ENCODE measurements around the gene DPYD.

DNA sequence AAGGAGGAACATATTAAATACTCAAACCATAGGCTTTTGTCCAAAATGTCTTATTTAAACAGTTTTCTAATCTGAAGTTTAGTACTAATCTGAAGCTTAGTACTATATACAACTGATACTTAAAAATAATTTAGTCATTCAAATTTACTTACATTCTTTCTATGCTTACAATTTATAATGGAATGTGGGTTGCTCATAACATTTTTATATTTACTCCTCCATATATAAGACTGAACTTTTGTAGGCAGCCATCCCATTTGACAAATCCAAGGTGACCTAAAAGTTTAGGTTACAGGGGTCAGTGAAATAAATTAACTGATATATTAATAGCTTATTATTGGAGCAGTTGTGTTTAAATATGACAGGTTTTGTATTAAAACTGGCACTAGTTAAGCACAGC lies 570.6 kb downstream of the DPYD start:
- TF ChIP-seq CTCF (IDR thresholded peaks at IDR 0.05 in 2 of 3, conservative IDR thresholded peaks at IDR 0.05 in 1 of 3; ENCODE audit: insufficient read depth in 2 of 3, low read depth in 1 of 3, low read length in 3 of 3) (no peak), NR3C1 (CRISPR knock-in tag; IDR thresholded peaks at IDR 0.05) (no peak), HOMEZ (CRISPR knock-in tag; IDR thresholded peaks at IDR 0.05) (no peak), NELFE (IDR thresholded peaks at IDR 0.05; ENCODE audit: insufficient read depth, insufficient read length) (no peak), SMAD1 (IDR thresholded peaks at IDR 0.05; ENCODE audit: low read depth, low read length, partially characterized antibody) (no peak), NCOA2 (IDR thresholded peaks at IDR 0.05; ENCODE audit: partially characterized antibody in 2 of 2) (no peak), ESRRA (IDR thresholded peaks at IDR 0.05; ENCODE audit: borderline replicate concordance, low read depth) (no peak), HMG20A (CRISPR knock-in tag; conservative IDR thresholded peaks at IDR 0.05) (no peak)
